ENCODE data around the gene POLA2.
"Not testable (repeated sequence)": the region's sequence is repeated elsewhere in the genome, so short reads cannot be mapped to it uniquely, and the experiment has no call there.

POLA2 gene

GRCh38 chr11:65254724-65255123 is 7.0 kb upstream of the POLA2 start:
- in situ Hi-C loops (cut with MboI; ENCODE audit: low pct_unique_long_range_greater_than_20kb, low sequenced_read_pairs, unreplicated experiment), result loop anchor here (10.0 kb wide), 1 partner anchor 50 kb away; no protein-coding TSS in a partner anchor

GRCh38 chr11:65258988-65259387 is 2.8 kb upstream of the POLA2 start:
- no peak for TF ChIP-seq CTCF (IDR thresholded peaks at IDR 0.05; ENCODE audit: extremely low read depth, insufficient read depth, missing control alignments)
- no peak for DNase-seq (ENCODE audit: low spot score)
- in situ Hi-C loops (cut with MboI; ENCODE audit: low pct_unique_long_range_greater_than_20kb, low sequenced_read_pairs, unreplicated experiment), result loop anchor here (10.0 kb wide), 1 partner anchor 54 kb away; no protein-coding TSS in a partner anchor

More at GRCh38 chr11:65254724-65255123, 7.0 kb upstream of the POLA2 start:
- DNase-seq (ENCODE audit: low spot score), result no peak
- TF ChIP-seq CTCF (IDR thresholded peaks at IDR 0.05; ENCODE audit: extremely low read depth, insufficient read depth, missing control alignments), result no peak

GRCh38 chr11:65260302-65260701 is 1.5 kb upstream of the POLA2 start:
- in situ Hi-C loops (cut with MboI; ENCODE audit: low pct_unique_long_range_greater_than_20kb, low sequenced_read_pairs, unreplicated experiment), result no loop called here
- DNase-seq (ENCODE audit: low spot score), result no peak
- no peak for TF ChIP-seq CTCF (IDR thresholded peaks at IDR 0.05; ENCODE audit: extremely low read depth, insufficient read depth, missing control alignments)

- no peak for TF ChIP-seq CTCF (IDR thresholded peaks at IDR 0.05; ENCODE audit: extremely low read depth, insufficient read depth, missing control alignments)
- DNase-seq (ENCODE audit: low spot score), result no peak
- in situ Hi-C loops (cut with MboI; ENCODE audit: low pct_unique_long_range_greater_than_20kb, low sequenced_read_pairs, unreplicated experiment), result no loop called here
Observed at GRCh38 chr11:65260756-65261590, 789 bp upstream of the POLA2 start.

- DNase-seq (ENCODE audit: low spot score), result no peak
- in situ Hi-C loops (cut with MboI; ENCODE audit: low pct_unique_long_range_greater_than_20kb, low sequenced_read_pairs, unreplicated experiment), result no loop called here
- no peak for TF ChIP-seq CTCF (IDR thresholded peaks at IDR 0.05; ENCODE audit: extremely low read depth, insufficient read depth, missing control alignments)
Observed at GRCh38 chr11:65262381-65262680, 569 bp downstream of the POLA2 start.

- no peak for DNase-seq (ENCODE audit: low spot score)
- in situ Hi-C loops (cut with MboI; ENCODE audit: low pct_unique_long_range_greater_than_20kb, low sequenced_read_pairs, unreplicated experiment), result no loop called here
- TF ChIP-seq CTCF (IDR thresholded peaks at IDR 0.05; ENCODE audit: extremely low read depth, insufficient read depth, missing control alignments), result no peak
Observed at GRCh38 chr11:65262776-65263175, 1.0 kb downstream of the POLA2 start.

- in situ Hi-C loops (cut with MboI; ENCODE audit: low pct_unique_long_range_greater_than_20kb, low sequenced_read_pairs, unreplicated experiment); DNase-seq (ENCODE audit: low spot score): not testable (repeated sequence)
Observed at GRCh38 chr11:65264747-65265146, 3.0 kb downstream of the POLA2 start.
